ENCODE data around the gene CELF4.

Gene CELF4

DNA sequence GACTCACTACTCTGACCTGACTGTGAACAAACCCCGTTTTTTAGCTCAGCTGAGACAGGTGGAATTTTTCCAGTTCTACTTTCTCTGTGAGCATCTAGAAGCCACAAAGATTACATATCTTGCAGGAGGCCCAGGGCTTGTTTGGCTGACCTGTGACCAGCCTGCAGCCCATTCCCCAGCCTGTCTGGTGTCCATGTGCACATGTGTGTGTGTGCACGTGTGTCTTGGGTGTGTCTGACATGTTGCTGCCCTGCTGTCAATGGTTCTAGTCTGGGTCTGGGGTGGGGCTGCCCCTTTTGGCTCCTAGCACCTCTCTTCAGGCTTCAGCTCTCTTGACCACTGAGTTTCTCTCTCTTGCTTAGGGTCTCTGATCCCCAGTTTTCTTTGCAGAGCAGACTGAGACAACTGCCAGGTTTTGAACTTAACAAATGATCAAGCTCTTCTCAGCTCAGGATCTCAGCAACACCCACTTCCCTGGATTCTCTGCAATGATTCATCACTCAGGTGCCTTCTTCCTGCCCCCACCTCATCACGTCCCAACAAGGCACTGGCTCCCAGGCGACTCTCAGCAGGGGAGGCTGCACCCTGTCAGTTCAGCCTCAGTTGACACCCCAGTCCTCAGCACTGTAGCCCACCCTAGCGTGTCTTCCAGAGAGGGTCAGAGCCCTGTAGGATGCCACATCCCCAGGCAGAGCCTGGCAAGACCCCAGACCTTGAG is 130.3 kb downstream of the CELF4 start:
- no peak for DNase-seq

- no peak for DNase-seq
These were observed 131.3 kb downstream of the CELF4 start for GRCh38 chr18:37434161-37434860.

- no peak for DNase-seq
These were observed 133.0 kb downstream of the CELF4 start for GRCh38 chr18:37432436-37433195.

GRCh38 chr18:37430357-37431076 is 135.1 kb downstream of the CELF4 start:
- no peak for DNase-seq

- DNase-seq, result no peak
These were observed 135.8 kb downstream of the CELF4 start for GRCh38 chr18:37429791-37430190.

GRCh38 chr18:37428288-37428974 is 137.2 kb downstream of the CELF4 start:
- no peak for DNase-seq

GRCh38 chr18:37426586-37426985 is 139.0 kb downstream of the CELF4 start:
- no peak for DNase-seq

DNA sequence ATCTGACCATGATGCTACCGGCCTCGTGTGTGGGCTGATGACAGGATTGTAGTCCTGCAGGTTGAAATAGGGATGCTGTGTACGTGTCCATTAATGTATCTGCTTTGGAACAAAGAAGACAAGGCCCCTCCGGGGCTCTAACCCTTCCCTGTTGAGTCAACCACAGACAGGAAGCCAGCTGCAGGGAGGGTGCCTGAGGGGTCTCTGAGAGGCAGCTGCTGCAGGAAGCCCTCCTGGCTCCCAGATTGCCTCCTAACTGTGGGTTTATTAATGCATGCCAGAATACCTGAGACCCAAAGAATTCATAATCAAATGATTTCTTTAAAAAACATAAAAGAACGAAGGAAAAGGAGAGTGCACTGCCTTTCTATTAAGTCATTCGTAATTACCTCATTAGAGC is 140.4 kb downstream of the CELF4 start:
- DNase-seq, result no peak

DNA sequence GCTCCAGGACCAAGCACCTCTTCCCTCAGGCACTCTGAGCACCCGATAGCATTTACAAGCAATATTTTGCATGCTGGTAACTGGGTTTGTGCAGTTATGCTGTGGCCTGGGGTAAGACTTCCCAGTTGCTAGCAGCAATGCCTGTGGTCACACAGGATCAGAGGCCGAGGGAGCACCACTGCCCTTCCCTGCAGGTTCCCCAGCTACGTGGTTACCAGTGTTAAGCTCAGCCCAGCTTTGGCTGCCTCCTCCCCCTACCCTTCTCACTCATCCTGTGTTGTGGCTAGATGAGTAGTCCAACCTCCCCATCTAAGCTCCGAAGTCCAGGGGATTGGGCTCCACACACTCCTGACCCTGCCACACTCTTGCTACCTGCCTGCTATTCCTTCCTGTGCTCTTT is 141.1 kb downstream of the CELF4 start:
- DNase-seq, result no peak

- DNase-seq, result no peak
These were observed 143.0 kb downstream of the CELF4 start for GRCh38 chr18:37422596-37422995.

- DNase-seq, result no peak
These were observed 143.5 kb downstream of the CELF4 start for GRCh38 chr18:37422116-37422515.

DNA sequence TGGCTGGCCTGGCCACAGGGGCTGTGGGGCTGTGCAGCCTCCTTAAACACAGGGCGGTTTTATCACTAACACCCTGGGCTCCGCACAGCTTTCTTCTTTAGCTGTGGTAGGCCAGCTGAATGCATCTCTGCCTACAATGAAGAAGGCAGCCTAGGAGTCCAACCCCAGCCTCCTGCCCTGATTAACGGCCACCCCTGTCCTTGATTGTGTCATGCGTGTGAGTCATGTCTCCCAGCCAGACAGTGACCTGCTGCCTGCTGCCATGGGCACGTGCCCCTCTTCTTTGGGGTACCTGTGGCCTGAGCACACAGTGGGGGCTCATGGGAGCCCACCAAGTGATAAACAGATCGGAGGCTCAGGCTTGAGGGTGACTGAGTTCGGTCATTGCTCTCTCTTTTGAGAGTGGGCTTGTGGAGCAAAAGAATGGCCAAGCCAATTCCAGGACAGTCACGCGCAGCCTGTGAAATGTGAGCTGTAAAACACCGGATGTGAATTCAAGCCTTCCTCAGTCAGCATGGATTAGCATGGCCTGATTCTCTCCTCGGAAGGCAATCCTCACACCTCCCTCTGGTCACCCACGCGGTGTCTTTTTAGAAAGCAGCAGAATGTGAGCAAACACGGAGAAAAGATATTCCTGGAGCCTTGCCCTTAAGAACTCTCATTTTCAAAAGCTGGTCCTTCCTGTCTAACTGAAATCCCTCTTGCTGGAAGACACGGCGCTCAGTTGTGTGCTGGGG is 144.1 kb downstream of the CELF4 start:
- DNase-seq, result no peak

GRCh38 chr18:37420315-37420880 is 145.2 kb downstream of the CELF4 start:
- no peak for DNase-seq

- DNase-seq, result no peak
These were observed 145.7 kb downstream of the CELF4 start for GRCh38 chr18:37419866-37420265.

GRCh38 chr18:37419315-37419714 is 146.3 kb downstream of the CELF4 start:
- no peak for DNase-seq

DNA sequence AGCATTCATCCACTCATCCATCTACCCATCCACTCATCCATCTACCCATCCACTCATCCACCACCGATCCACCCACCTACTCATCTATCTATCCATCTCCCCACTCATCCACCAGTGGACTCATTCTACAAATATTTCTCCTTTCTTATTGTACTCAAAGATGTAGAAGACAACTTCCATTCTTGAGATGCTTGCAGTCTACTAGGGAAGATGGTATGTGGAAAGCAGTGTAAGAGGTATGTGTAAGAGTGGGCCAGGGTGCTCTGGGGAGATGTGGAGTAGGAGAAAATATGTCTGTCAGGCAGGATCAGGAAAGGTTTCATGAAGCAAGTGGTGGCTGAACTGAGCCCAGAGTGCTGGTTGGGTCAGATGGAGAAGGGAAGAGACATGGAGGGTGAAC is 150.8 kb downstream of the CELF4 start:
- no peak for DNase-seq

DNA sequence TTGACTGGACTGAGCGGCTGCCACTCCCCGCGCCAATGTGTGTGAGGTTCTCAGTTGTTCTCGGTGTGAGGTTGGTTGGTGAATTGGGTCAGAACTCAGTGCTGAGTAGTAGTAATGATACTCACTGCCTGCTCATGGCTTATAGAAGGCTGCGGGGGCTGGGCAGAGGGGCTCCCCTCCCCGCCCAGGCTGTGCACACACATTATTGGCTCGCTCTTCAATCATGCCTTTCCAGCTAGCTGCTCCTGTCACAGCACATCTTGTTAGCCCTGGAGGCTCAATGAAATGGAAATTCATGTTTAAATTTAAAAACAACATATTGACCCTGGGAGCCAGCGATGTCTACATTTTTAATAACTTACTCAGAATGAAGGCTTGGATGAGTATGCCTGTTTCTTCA is 152.8 kb downstream of the CELF4 start:
- no peak for DNase-seq

- no peak for DNase-seq
These were observed 153.3 kb downstream of the CELF4 start for GRCh38 chr18:37412333-37412732.

GRCh38 chr18:37409878-37410277 is 155.7 kb downstream of the CELF4 start:
- no peak for DNase-seq

- DNase-seq, result no peak
These were observed 156.8 kb downstream of the CELF4 start for GRCh38 chr18:37408676-37409265.

DNA sequence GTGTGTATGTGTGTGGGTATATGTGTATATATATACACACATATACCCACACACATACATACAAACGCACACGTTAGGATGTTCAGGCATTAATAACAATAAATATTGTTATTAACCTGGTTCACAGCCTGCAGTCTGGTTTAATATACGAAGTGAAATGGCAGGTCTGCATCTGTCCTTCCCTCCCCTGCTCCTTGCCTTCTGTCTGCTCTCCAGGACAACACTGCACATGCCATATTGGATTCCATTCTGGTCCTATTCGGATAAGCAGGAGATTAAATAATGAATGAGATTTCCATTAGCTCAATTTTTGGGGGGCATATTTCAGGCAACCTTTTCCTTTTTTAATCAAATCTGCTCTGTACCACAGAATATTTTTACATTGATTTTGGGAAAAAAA is 158.0 kb downstream of the CELF4 start:
- DNase-seq, result no peak
